K562 (cell line): Measurements from ENCODE around the gene SNCG. TPM values are rescaled to one million over a fixed set of nuclear protein-coding genes. Genes with fewer than 3 reads are reported as not detected.

Source experiments
- CBX2 ChIP-seq: fragments of 200-600 bp; sonication (generic); IDR thresholded peaks from one replicate; pipeline ENCODE4 v1.6.1; 2012; ENCODE audit warnings: mild to moderate bottlenecking, low read length, inconsistent platforms; ENCODE audit not compliant: insufficient read depth, poor library complexity, severe bottlenecking
- CHD1 ChIP-seq: fragments of 200-600 bp; sonication (generic); IDR thresholded peaks from one replicate; pipeline ENCODE4 v1.6.1; 2012; ENCODE audit warnings: mild to moderate bottlenecking, moderate library complexity, low read length, inconsistent platforms
- E2F4 ChIP-seq: sonication (generic); formaldehyde crosslinking; IDR thresholded peaks from 2 replicates; pipeline ENCODE4 v1.8.0; 2022; ENCODE audit warnings: mild to moderate bottlenecking, low read depth, missing genetic modification reagents
- EP300 ChIP-seq: IDR thresholded peaks from 2 replicates; pipeline ENCODE4 v1.6.1; 2012; ENCODE audit warnings: low read length, improper control_type of control experiment
- GABPB1 ChIP-seq: sonication (generic); formaldehyde crosslinking; IDR thresholded peaks from 2 replicates; pipeline ENCODE4 v1.8.0; 2022; ENCODE audit warnings: mild to moderate bottlenecking, missing genetic modification reagents
- GTF2B ChIP-seq: IDR thresholded peaks from 2 replicates; pipeline ENCODE4 v1.6.1; 2011; ENCODE audit not compliant: insufficient read length; ENCODE audit errors: extremely low read depth
- IRF2 ChIP-seq: sonication (generic); formaldehyde crosslinking; IDR thresholded peaks from 2 replicates; pipeline ENCODE4 v1.8.1; 2022; ENCODE audit warnings: mild to moderate bottlenecking, missing genetic modification reagents
- POLR2AphosphoS5 ChIP-seq: IDR thresholded peaks from 2 replicates; pipeline ENCODE4 v1.6.1; 2011; ENCODE audit warnings: mild to moderate bottlenecking, low read depth, low read length, moderate library complexity; ENCODE audit not compliant: control insufficient read depth, insufficient read depth
- SP1 ChIP-seq: sonication (generic); formaldehyde crosslinking; IDR thresholded peaks from 2 replicates; pipeline ENCODE4 v1.8.1; 2022; ENCODE audit warnings: mild to moderate bottlenecking, missing genetic modification reagents
- STAG1 ChIP-seq: sonication (generic); formaldehyde crosslinking; IDR thresholded peaks from 2 replicates; pipeline ENCODE4 v1.5.0; 2020; ENCODE audit warnings: missing genetic modification reagents, borderline replicate concordance
- TAF7 ChIP-seq: fragments of 450-650 bp; IDR thresholded peaks from 2 replicates; pipeline ENCODE4 v1.6.1; 2016; ENCODE audit warnings: missing genetic modification characterization, missing compliant biosample characterization
- TRIM28 ChIP-seq: fragments of 450-650 bp; IDR thresholded peaks from 2 replicates; pipeline ENCODE4 v1.6.1; 2017
- U2AF1 ChIP-seq: fragments of 200-400 bp; formaldehyde crosslinking; optimal IDR thresholded peaks from 2 replicates; pipeline ENCODE3; 2017; ENCODE audit warnings: mild to moderate bottlenecking, low read depth, low read length, moderate library complexity
- ZFP36 ChIP-seq: fragments of 150-350 bp; IDR thresholded peaks from 2 replicates; pipeline ENCODE4 v1.6.1; 2018; ENCODE audit warnings: low read length, low read depth; ENCODE audit not compliant: partially characterized antibody
- ZNF184 ChIP-seq: sonication (generic); formaldehyde crosslinking; IDR thresholded peaks from 2 replicates; pipeline ENCODE4 v1.5.0; 2020; ENCODE audit warnings: missing genetic modification reagents
- ZNF395 ChIP-seq: fragments of 200-800 bp; sonication (Bioruptor generic); IDR thresholded peaks from 2 replicates; pipeline ENCODE4 v1.6.1; 2017; ENCODE audit warnings: missing genetic modification characterization, missing compliant biosample characterization
- ZNF511 ChIP-seq: sonication (generic); formaldehyde crosslinking; IDR thresholded peaks from 2 replicates; pipeline ENCODE4 v1.8.0; 2022; ENCODE audit warnings: mild to moderate bottlenecking, missing genetic modification reagents
- ZNF583 ChIP-seq: fragments of 250-450 bp; sonication (Bioruptor Pico); IDR thresholded peaks from 2 replicates; pipeline ENCODE4 v1.4.0; 2020
- ZNF639 ChIP-seq, 2 experiments: fragments of 200-800 bp in 1 of 2; sonication (Bioruptor generic) in 1 of 2; sonication (generic) in 1 of 2; formaldehyde crosslinking in 1 of 2; IDR thresholded peaks in 1 of 2; conservative IDR thresholded peaks in 1 of 2; 2 replicates each; pipeline versions ENCODE4 v1.5.0 to v1.6.1; 2016 to 2020; ENCODE audit warnings: missing compliant biosample characterization in 1 of 2, missing genetic modification characterization in 1 of 2, missing genetic modification reagents in 1 of 2
- ZZZ3 ChIP-seq: fragments of 450-650 bp; IDR thresholded peaks from 2 replicates; pipeline ENCODE4 v1.6.1; 2016; ENCODE audit warnings: antibody characterized with exemption, mild to moderate bottlenecking, moderate library complexity
- polyA plus RNA-seq, 8 experiments: library from polyadenylated mRNA; depleted of rRNA in 4 of 8; stranded (reverse) in 5 of 8; unstranded in 3 of 8; fragments of >200 nt; fragmentation: Nextera tagmentation in 2 of 8; fragmentation: Illumina TruSeq in 1 of 8; extraction: Ambion mirVana in 2 of 8; extraction: Trizol in 1 of 8; gene quantifications; 2 replicates each; pipeline versions ENCODE4 v1.2.1 to v1.2.3, GENCODE V29; 2011 to 2014; ENCODE audit warnings: inconsistent platforms in 1 of 8, missing spikeins in 1 of 8
- total RNA-seq, 7 experiments: library from RNA; depleted of rRNA in 6 of 7; stranded (reverse); fragments of >200 nt in 6 of 7; fragmentation: Illumina TruSeq in 2 of 7; extraction: Trizol in 2 of 7; gene quantifications; 2 replicates each; pipeline versions ENCODE4 v1.2.1 to v1.2.3, GENCODE V29; 2011 to 2021; ENCODE audit warnings: low replicate concordance in 1 of 7

The SNCG gene
- total and polyA plus RNA-seq, 9 of the 15 experiments (the other 6 are each of a cell fraction or from before 2014, with no cell fraction given): 9.8 to 146 (median 93.6) TPM

GRCh38 chr10:86960003-86960862, 1.8 kb downstream of the SNCG start (continued):
- no peak; the same call in 1 of the 2 replicates for TF ChIP-seq POLR2AphosphoS5
- TF ChIP-seq U2AF1: no peak
- TF ChIP-seq STAG1 (CRISPR knock-in tag): peak; percentile 86; the same call in 1 of the 2 replicates
- peak; percentile 43; the same call in 1 of the 2 replicates for TF ChIP-seq GABPB1 (CRISPR knock-in tag)
- no peak for TF ChIP-seq IRF2
- TF ChIP-seq ZNF583 (CRISPR knock-in tag): no peak
- TF ChIP-seq ZNF395 (CRISPR knock-in tag): no peak
- TF ChIP-seq CBX2: no peak
- TF ChIP-seq CHD1: no peak
- TF ChIP-seq ZZZ3: no peak
- no peak for TF ChIP-seq TAF7 (tag)
- no peak for TF ChIP-seq E2F4 (CRISPR knock-in tag)
- no peak for TF ChIP-seq TRIM28
- TF ChIP-seq ZNF184 (CRISPR knock-in tag): no peak
- no peak for TF ChIP-seq ZNF511 (CRISPR knock-in tag)
- TF ChIP-seq ZFP36: no peak
- TF ChIP-seq GTF2B: no peak
- no peak for TF ChIP-seq ZNF639 (CRISPR knock-in tag; conservative IDR thresholded peaks at IDR 0.05 in 1 of 2, IDR thresholded peaks at IDR 0.05 in 1 of 2)
- 0 out of 2 replicates have a peak, but pooled peaks have one; percentile 5 for TF ChIP-seq EP300
- peak; percentile 85 for TF ChIP-seq SP1 (CRISPR knock-in tag)
